Parathyroid adenoma (tissue), 2 donors: ENCODE results near the gene PALD1.

ENCODE experiments used
- H2AFZ ChIP-seq: fragments of 300-600 bp; sonication (generic); one replicate; pipeline ENCODE4 v1.7.0; 2017; ENCODE audit warnings: antibody characterized with exemption, mild to moderate bottlenecking
- H3K27ac ChIP-seq: fragments of 300-600 bp; sonication (generic); one replicate; pipeline ENCODE4 v1.7.0; 2017
- H3K27me3 ChIP-seq: fragments of 300-600 bp; sonication (generic); one replicate; pipeline ENCODE4 v1.7.0; 2017; ENCODE audit warnings: low read length; ENCODE audit not compliant: control insufficient read depth, insufficient read depth
- H3K36me3 ChIP-seq: fragments of 300-600 bp; sonication (generic); one replicate; pipeline ENCODE4 v1.7.0; 2017; ENCODE audit warnings: low read length; ENCODE audit not compliant: control insufficient read depth, insufficient read depth
- H3K4me1 ChIP-seq: fragments of 300-600 bp; sonication (generic); one replicate; pipeline ENCODE4 v1.7.0; 2017; ENCODE audit warnings: control low read depth
- H3K4me2 ChIP-seq: fragments of 300-600 bp; sonication (generic); one replicate; pipeline ENCODE4 v1.7.0; 2017; ENCODE audit warnings: low read length
- H3K4me3 ChIP-seq: fragments of 300-600 bp; sonication (generic); one replicate; pipeline ENCODE4 v1.7.0; 2017; ENCODE audit warnings: low read depth, low read length
- H3K79me2 ChIP-seq: fragments of 300-600 bp; sonication (generic); one replicate; pipeline ENCODE4 v1.7.0; 2017; ENCODE audit warnings: control low read depth
- H3K9ac ChIP-seq: fragments of 300-600 bp; sonication (generic); one replicate; pipeline ENCODE4 v1.7.0; 2017; ENCODE audit warnings: mild to moderate bottlenecking
- H3K9me3 ChIP-seq: fragments of 300-600 bp; sonication (generic); one replicate; pipeline ENCODE4 v1.7.0; 2017; ENCODE audit warnings: low read length; ENCODE audit not compliant: control insufficient read depth
- TF ChIP-seq, protein P1 (sequence below): fragments of 300-600 bp; sonication (generic); IDR thresholded peaks from one replicate; pipeline ENCODE4 v1.7.0; 2017; ENCODE audit warnings: antibody characterized with exemption, mild to moderate bottlenecking
- donor health status: primary hyperparathyroidism.

Gene PALD1

DNA sequence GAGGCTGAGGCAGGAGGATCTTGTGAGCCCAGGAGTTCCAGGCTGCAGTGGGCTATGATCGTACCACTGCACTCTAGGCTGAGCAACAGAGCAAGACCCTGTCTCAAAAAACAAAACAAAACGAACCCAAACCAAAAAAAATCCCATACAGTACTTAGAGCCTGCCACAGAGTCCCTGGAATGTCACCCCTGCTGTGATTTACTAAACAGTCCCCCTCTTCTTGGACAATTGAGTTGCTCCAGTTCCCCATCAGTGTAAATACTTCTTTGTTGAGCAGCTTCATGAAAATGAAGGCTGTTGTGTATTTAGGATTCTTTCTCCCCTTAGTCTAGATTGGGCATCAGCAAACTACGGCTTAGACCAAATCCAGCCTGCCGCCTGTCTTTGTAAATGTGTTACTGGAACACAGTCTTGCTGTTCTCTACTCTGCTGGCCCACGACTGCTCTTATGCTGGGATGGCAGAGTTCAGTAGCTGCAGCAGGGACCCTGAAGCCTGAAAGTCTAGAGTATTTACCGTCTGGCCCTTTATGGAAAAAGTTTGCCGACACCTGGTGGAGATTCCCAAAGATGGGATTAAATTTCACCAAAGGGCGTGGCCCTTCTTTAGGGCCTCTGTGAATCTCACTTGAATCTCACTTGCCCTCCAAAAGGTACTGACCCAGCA, 57.8 kb downstream of the PALD1 start:
- no peaks in the 10 kb centered on the region for H3K36me3 ChIP-seq
- H3K79me2 ChIP-seq: no peaks in the 10 kb centered on the region
- H3K27ac ChIP-seq: no peak overlapping the region
- no peak overlapping the region for H2AFZ ChIP-seq
- TF ChIP-seq, protein P1, sequence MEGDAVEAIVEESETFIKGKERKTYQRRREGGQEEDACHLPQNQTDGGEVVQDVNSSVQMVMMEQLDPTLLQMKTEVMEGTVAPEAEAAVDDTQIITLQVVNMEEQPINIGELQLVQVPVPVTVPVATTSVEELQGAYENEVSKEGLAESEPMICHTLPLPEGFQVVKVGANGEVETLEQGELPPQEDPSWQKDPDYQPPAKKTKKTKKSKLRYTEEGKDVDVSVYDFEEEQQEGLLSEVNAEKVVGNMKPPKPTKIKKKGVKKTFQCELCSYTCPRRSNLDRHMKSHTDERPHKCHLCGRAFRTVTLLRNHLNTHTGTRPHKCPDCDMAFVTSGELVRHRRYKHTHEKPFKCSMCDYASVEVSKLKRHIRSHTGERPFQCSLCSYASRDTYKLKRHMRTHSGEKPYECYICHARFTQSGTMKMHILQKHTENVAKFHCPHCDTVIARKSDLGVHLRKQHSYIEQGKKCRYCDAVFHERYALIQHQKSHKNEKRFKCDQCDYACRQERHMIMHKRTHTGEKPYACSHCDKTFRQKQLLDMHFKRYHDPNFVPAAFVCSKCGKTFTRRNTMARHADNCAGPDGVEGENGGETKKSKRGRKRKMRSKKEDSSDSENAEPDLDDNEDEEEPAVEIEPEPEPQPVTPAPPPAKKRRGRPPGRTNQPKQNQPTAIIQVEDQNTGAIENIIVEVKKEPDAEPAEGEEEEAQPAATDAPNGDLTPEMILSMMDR: no peak
- no peak overlapping the region for H3K4me3 ChIP-seq
- H3K4me2 ChIP-seq: no peak overlapping the region
- H3K9me3 ChIP-seq: no peaks in the 10 kb centered on the region
- peaks cover 4% of the 10 kb centered on the region for H3K4me1 ChIP-seq
- no peaks in the 10 kb centered on the region for H3K27me3 ChIP-seq
- no peak overlapping the region for H3K9ac ChIP-seq

DNA sequence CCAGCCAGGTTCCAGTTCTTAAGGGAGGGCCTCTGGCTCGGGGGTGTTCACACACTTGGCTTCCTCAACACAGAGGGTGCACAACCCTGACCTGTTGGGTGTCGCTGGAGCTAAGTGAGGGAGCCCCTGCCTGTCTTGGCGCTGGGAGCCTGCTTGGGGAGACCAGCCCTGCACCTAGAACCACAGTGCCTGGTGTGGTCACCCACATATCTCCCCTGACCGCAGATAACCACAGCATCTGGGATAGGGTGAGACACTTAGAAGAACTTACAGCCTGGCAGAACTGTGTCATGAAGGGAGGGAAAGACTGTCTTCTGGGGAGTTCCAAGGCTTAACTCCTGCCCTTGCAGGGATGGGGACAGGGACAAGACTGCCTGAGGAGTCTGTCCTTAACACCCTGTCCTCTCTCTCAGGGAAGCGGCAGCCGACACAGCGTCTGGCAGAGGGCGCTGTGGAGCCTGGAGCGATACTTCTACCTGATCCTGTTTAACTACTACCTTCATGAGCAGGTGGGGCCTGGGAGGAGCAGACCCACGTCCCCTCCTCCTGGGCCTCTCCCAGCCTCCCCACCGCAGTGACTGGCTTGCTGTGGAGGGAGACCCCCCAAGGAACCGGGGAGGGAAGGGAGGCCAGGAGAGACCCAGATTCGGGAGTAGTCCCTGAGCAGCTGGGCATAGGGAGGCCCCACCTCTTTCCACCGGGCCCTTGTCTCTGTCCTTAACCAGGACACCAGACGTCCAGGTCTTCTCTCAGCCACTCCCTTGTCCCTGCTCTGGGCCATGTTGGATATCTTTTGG, 59.0 kb downstream of the PALD1 start:
- Histone ChIP-seq H3K36me3 (no peaks in the 10 kb centered on the region), H2AFZ (peak overlapping the region; percentile 77), H3K27ac (no peak overlapping the region), H3K27me3 (no peaks in the 10 kb centered on the region), H3K79me2 (no peaks in the 10 kb centered on the region), H3K4me3 (no peak overlapping the region), H3K9ac (no peak overlapping the region), H3K4me2 (no peak overlapping the region), H3K4me1 (peaks cover 4% of the 10 kb centered on the region), H3K9me3 (no peaks in the 10 kb centered on the region)
- TF ChIP-seq, protein P1: peak; percentile 19

DNA sequence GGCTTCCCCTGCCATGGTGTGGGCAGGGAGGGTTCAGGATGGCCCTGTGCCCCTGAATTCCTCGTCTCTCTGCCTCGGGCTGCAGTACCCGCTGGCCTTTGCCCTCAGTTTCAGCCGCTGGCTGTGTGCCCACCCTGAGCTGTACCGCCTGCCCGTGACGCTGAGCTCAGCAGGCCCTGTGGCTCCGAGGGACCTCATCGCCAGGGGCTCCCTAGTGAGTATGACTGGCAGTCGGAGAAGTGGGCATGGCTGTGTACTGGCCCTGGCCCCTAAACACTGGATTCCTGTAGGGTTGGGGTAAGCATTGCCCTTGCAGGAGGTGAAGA, 59.6 kb downstream of the PALD1 start:
- Histone ChIP-seq H3K27ac (no peak overlapping the region), H3K9ac (no peak overlapping the region), H3K4me1 (peaks cover 4% of the 10 kb centered on the region), H2AFZ (peak overlapping the region; percentile 77), H3K79me2 (no peaks in the 10 kb centered on the region), H3K27me3 (no peaks in the 10 kb centered on the region), H3K4me2 (no peak overlapping the region), H3K9me3 (no peaks in the 10 kb centered on the region), H3K4me3 (no peak overlapping the region), H3K36me3 (no peaks in the 10 kb centered on the region)
- TF ChIP-seq, protein P1: no peak

DNA sequence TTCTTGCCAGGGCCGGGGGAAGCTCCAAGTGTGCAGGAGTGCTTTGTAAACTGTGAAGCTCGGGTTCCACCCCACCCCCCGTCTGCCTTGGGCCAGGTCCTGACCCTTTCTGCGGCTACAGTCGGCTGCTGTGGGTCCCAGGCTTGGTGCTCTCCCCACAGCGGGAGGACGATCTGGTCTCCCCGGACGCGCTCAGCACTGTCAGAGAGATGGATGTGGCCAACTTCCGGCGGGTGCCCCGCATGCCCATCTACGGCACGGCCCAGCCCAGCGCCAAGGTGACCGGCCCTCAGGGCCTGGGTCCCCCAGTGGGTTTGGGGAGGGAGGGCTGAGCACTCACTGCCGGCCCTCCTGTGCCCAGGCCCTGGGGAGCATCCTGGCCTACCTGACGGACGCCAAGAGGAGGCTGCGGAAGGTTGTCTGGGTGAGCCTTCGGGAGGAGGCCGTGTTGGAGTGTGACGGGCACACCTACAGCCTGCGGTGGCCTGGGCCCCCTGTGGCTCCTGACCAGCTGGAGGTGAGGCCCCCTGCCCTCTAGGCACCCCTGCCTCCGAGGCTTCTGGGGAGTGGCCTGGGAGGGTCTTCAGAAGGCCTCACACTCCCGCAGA, 60.3 kb downstream of the PALD1 start:
- TF ChIP-seq, protein P1: no peak
- no peaks in the 10 kb centered on the region for H3K27me3 ChIP-seq
- H3K9ac ChIP-seq: no peak overlapping the region
- no peaks in the 10 kb centered on the region for H3K9me3 ChIP-seq
- H3K27ac ChIP-seq: no peak overlapping the region
- H3K4me2 ChIP-seq: no peak overlapping the region
- peaks cover 4% of the 10 kb centered on the region for H3K4me1 ChIP-seq
- no peak overlapping the region for H3K4me3 ChIP-seq
- H2AFZ ChIP-seq: no peak overlapping the region
- no peaks in the 10 kb centered on the region for H3K36me3 ChIP-seq
- no peaks in the 10 kb centered on the region for H3K79me2 ChIP-seq
